HG03469 (cell line): Measurements from ENCODE around the gene DNAH3.
"Not testable (repeated sequence)": the region's sequence is repeated elsewhere in the genome, so short reads cannot be mapped to it uniquely, and the experiment has no call there.

Source experiments
- ATAC-seq: cut with Tn5 transposase; IDR thresholded peaks from one replicate; pipeline ENCODE4 v1.9.1; 2021; ENCODE audit warnings: mild to moderate bottlenecking, moderate library complexity, moderate number of reproducible peaks; ENCODE audit not compliant: unreplicated experiment

Gene DNAH3

GRCh38 chr16:20946015-20946629 is 204.5 kb downstream of the DNAH3 start:
- no peak for ATAC-seq

- not testable (repeated sequence) for ATAC-seq
These were observed 205.1 kb downstream of the DNAH3 start for GRCh38 chr16:20945575-20945875.

DNA sequence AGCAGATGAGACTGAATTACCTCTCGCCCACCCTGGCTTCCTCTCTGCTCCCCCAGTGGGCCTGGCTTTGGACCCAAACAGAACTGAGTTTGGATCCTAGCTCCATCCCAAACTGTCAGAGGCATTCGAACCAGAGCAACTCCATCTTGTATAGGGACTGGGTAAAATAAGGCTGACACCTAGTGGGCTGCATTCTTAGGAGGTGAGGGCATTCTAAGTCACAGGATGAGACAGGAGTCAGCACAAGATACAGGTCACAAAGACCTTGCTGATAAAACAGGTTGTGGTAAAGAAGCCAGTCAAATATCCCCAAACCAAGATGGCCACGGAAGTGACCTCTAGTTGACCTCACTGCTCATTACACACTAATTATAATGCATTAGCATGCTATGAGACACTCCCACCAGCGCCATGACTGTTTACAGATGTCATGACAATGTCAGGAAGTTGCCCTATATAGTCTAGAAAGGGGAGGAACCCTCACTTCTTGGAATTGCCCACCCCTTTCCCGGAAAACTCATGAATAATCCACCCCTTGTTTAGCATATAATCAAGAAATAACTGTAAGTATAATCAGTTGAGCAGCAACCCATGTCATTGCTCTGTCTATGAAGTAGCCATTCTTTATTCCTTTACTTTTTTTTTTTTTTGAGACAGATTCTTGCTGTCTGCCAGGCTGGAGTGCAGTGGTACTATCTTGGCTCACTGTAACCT is 205.6 kb downstream of the DNAH3 start:
- ATAC-seq = no peak

DNA sequence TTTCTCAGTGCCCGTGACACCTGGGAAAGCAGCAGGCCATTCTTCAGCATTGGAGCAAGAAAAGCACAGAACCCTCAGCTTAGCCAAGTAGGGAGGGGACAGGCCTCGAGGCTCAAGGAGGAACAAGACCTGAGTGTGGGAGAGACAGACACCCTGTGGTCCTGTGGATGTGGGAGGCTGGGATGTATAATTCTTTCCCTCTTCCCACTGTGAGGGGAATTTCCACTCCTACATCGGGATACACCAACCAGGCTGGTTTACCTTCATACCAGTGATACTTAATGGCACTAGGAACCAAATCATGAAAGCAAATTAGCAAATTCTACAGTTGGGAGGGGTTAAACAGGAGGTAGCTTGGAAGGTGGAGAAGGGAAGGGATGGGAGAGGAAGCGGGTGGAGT is 208.4 kb downstream of the DNAH3 start:
- ATAC-seq = no peak

DNA sequence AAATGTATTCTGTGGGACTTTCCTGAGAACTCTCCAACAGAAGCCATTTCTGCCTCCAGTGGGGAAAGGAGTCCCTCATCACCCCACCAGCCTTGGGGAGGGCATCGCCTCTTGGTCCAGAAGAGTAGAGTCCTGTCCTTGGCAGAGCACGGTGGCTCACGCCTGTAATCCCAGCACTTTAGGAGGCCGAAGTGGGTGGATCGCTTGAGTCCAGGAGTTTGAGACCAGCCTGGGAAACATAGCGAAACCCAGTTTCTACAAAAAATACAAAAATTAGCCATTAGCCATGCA is 209.1 kb downstream of the DNAH3 start:
- no peak for ATAC-seq

GRCh38 chr16:20940871-20941635 is 209.6 kb downstream of the DNAH3 start:
- ATAC-seq = no peak

- ATAC-seq = no peak
These were observed 211.0 kb downstream of the DNAH3 start for GRCh38 chr16:20939611-20940010.

DNA sequence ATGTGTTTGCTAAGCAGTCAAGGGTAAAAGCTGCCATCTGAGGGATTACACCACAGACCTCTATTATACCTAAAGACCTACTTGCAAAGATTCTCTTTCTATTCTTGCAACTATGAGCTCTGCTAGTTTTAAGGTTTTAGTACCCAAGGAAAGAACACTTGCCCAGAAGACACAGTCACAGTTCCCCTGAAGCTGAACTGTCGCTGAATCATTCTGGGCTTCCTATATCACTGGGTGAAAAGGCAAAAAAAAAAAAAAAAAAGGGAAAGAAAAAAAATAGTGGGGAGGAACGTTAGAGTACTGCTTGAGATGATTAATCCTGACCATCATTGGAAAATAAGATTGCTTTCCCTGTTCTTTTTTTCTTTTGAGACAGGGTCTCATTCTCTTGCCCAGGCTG is 212.2 kb downstream of the DNAH3 start:
- ATAC-seq = no peak

GRCh38 chr16:20937736-20938135 is 212.9 kb downstream of the DNAH3 start:
- ATAC-seq = no peak

DNA sequence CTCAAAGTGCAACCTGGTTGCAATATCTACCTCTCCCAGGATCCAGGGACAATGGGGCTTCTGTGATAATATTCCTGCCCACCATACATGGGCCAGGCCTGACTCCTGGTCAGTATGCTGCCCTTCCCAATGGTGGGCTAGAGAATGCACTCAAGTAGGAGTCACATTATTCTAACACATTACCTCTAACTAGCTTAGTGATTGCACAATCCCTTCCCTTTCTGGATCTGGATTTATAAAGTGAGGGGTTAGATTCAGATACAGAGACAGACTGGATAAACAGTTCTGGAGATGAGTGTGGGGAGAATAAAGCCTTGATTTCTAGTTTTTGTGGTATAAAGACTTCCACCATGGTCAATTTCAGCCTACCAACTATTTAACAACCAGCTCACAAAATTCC is 217.1 kb downstream of the DNAH3 start:
- ATAC-seq = no peak

- no peak for ATAC-seq
These were observed 219.5 kb downstream of the DNAH3 start for GRCh38 chr16:20931066-20931600.

GRCh38 chr16:20930365-20930690 is 220.3 kb downstream of the DNAH3 start:
- ATAC-seq = no peak

DNA sequence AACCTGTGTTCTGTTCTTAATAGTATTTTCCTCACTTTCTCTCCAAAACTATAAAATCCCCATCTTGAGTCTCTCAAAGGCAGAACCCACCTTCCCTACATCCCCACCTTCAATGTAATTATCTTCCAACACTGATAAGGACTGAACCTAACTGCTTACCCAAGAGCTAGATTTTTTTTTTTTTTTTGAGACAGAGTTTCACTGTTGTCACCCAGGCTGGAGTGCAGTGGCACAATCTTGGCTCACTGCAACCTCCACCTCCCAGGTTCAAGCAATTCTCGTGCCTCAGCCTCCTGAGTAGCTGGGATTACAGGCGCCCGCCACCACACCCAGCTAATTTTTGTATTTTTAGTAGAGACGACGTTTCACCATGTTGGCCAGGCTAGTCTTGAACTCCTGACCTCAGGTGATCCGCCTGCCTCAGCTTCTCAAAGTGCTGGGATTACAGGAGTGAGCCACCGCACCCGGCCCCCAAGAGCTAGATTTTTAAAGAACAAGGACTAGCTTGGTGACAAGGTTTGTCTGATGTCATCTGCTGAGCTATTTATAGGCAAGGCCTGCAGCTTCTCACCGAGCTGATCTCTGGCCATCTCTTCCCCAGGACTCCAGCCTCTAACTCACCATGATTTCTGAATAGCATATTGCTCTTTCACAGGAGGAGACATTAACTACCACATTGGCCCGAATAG is 220.8 kb downstream of the DNAH3 start:
- not testable (repeated sequence) for ATAC-seq

DNA sequence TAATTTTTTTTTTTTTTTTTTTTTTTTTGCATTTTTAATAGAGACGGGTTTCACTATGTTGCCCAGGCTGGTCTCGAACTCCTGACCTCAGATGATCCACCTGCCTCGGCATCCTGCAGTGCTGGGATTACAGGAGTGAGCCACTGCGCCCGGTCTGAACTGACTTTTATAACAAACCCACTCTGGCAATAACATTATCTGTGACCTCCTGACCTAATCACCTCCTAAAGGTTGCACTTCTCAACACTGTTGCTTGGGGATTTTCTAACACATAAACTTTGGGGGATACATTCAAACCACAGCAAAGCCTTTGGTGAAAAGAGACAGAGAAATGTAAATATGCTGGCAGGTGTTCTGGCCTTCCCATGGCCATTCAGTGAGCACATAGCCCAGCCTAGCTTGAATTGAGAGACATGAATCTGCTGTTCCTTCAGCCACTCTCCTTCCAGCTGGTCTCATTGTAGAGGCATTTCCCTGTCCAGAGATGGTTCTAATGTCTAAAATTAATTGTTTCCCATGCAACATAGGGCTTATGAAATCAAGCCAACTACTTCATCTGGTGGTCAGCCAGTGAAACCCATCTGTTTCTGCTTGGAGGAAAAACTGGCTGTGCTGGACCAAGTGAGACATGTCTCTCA is 221.8 kb downstream of the DNAH3 start:
- ATAC-seq = no peak

DNA sequence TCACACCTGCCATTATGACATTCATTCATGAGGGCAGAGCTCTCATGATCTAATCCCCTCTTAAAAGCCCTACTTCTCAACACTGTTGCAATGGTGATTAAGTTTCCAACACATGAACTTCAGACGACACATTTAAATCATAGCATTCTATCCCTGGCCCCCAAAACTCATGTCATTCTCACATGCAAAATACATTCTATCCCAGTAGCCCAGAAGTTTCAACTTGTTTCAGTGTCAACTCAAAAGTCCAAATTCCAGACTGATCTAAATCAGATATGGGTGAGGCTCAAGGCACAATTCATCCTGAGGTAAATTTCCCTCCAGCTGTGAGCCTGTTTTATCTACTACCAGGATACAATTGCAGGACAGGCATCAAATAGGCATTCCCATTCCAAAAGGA is 224.9 kb downstream of the DNAH3 start:
- ATAC-seq = no peak

DNA sequence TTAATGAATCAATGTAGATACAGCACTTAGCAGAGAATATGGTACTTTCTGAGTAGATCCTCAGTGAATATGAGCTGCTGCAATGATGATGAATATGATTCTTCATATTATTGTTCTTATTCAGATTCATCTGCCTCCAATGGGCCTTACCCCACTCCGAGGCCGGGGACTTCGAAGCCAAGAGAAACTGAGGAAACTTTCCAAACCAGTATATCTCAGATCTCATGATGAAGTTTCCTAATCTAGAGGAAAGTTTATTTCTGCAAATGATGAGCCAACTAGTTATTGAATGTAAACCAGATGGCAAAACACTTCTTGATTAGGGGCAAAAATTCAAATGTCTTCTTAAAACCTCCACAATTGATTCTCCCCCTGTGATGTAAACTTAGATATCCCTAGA is 226.8 kb downstream of the DNAH3 start:
- ATAC-seq = no peak

GRCh38 chr16:20920799-20921198 is 229.8 kb downstream of the DNAH3 start:
- ATAC-seq = no peak

DNA sequence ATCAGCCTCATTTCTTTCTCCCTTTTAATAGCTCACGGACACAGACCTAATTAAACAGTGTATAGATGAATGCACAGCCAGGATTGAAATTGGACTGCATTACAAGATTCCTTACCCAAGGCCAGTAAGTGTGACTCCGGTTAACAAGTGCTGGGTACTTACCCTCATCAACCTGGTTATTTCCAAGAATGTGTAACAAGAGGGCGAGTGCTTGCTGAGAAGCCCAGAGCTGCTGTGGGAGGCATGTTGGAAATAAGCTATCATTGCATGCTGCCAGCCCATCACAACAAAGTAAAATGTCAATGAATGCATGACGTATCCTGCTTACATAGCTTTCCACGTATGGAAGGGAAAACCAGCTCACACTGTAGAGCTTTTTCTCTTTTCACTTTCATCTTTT is 230.6 kb downstream of the DNAH3 start:
- no peak for ATAC-seq

GRCh38 chr16:20918486-20919239 is 232.0 kb downstream of the DNAH3 start:
- no peak for ATAC-seq

- ATAC-seq = no peak
These were observed 233.7 kb downstream of the DNAH3 start for GRCh38 chr16:20916942-20917341.

GRCh38 chr16:20916289-20916688 is 234.4 kb downstream of the DNAH3 start:
- no peak for ATAC-seq
